K562 (cell line): ENCODE results near the gene ATRN.

Source experiments
- ATF2 ChIP-seq: sonication (generic); formaldehyde crosslinking; IDR thresholded peaks from 2 replicates; pipeline ENCODE4 v1.8.1; 2022; ENCODE audit warnings: missing genetic modification reagents
- ATF6 ChIP-seq: sonication (generic); formaldehyde crosslinking; IDR thresholded peaks from 2 replicates; pipeline ENCODE4 v1.4.0; 2020; ENCODE audit warnings: mild to moderate bottlenecking, missing genetic modification reagents
- BHLHE40 ChIP-seq: IDR thresholded peaks from 2 replicates; pipeline ENCODE4 v1.6.1; 2011; ENCODE audit warnings: low read length, improper control_type of control experiment
- CEBPB ChIP-seq: fragments of 450-650 bp; IDR thresholded peaks from 2 replicates; pipeline ENCODE4 v1.6.1; 2016; ENCODE audit warnings: missing genetic modification characterization, missing compliant biosample characterization
- CTCF ChIP-seq, 3 experiments: IDR thresholded peaks in 2 of 3; conservative IDR thresholded peaks in 1 of 3; 2 replicates each; pipeline ENCODE4 v1.5.1; 2011 to 2012; ENCODE audit warnings: low read length in 3 of 3, mild to moderate bottlenecking in 3 of 3, control low read depth in 2 of 3, improper control_type of control experiment in 1 of 3, inconsistent platforms in 1 of 3, low read depth in 1 of 3, mixed read lengths in 1 of 3, moderate library complexity in 1 of 3; ENCODE audit not compliant: insufficient read depth in 2 of 3
- NR0B1 ChIP-seq: fragments of 450-650 bp; IDR thresholded peaks from one replicate; pipeline ENCODE4 v1.6.1; 2018; ENCODE audit warnings: mild to moderate bottlenecking, moderate library complexity; ENCODE audit not compliant: partially characterized antibody
- POLR2A ChIP-seq: fragments of 450-650 bp; conservative IDR thresholded peaks from 2 replicates; pipeline ENCODE4 v1.6.1; 2016
- POU5F1 ChIP-seq: fragments of 150-350 bp; IDR thresholded peaks from 2 replicates; pipeline ENCODE4 v1.6.1; 2014; ENCODE audit warnings: borderline replicate concordance, low read length, low read depth, mild to moderate bottlenecking; ENCODE audit not compliant: partially characterized antibody
- RFX5 ChIP-seq: IDR thresholded peaks from 2 replicates; pipeline ENCODE4 v1.6.1; 2011; ENCODE audit warnings: low read depth, mild to moderate bottlenecking, improper control_type of control experiment, low read length
- SMAD4 ChIP-seq: fragments of 250-450 bp; sonication (Bioruptor Pico); conservative IDR thresholded peaks from 2 replicates; pipeline ENCODE4 v1.8.0; 2021; ENCODE audit warnings: inconsistent platforms, mild to moderate bottlenecking, moderate library complexity
- SRSF1 ChIP-seq: fragments of 200-400 bp; formaldehyde crosslinking; IDR thresholded peaks from 2 replicates; pipeline ENCODE4 v1.6.1; 2017; ENCODE audit warnings: mild to moderate bottlenecking, low read depth, low read length, moderate library complexity
- ZNF224 ChIP-seq: sonication (generic); formaldehyde crosslinking; IDR thresholded peaks from 2 replicates; pipeline ENCODE4 v1.8.0; 2022; ENCODE audit warnings: mild to moderate bottlenecking, missing genetic modification reagents

- no peak for TF ChIP-seq NR0B1
- no peak for TF ChIP-seq SMAD4 (CRISPR knock-in tag)
- no peak for TF ChIP-seq CEBPB
- TF ChIP-seq POU5F1, result no peak
- no peak for TF ChIP-seq ATF6 (CRISPR knock-in tag)
- TF ChIP-seq ATF2 (CRISPR knock-in tag), result no peak
- TF ChIP-seq CTCF (IDR thresholded peaks at IDR 0.05 in 2 of 3, conservative IDR thresholded peaks at IDR 0.05 in 1 of 3; ENCODE audit: insufficient read depth in 2 of 3, low read depth in 1 of 3, low read length in 3 of 3), result no peak
- TF ChIP-seq RFX5, result no peak
- no peak for TF ChIP-seq BHLHE40
- no peak for TF ChIP-seq SRSF1
- TF ChIP-seq ZNF224 (CRISPR knock-in tag), result no peak
- no peak for TF ChIP-seq POLR2A
Measured at GRCh38 chr20:3560162-3560561, 89.3 kb downstream of the ATRN start.
